Measurements from ENCODE around the gene SMYD3.

SMYD3 gene

DNA sequence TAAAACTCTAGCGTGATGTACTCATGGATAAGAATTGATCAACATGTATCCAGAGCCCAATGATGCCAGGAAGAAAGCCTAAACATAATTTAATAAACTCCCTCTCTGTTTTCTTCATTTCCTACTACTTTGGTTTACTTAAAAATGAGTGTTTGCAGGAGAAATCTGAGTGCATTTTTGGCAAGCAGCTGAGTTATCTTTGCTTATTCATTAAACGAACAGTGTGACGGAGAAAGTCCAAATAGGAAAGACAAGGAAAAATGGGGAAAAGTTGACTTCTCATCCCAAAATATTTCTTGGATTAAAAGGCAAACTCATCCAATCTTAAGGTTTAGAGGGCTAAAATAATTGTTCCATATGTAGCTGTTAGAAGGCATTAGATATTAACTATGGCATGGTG is 496.7 kb downstream of the SMYD3 start (continued):
- TF ChIP-seq ZNF354C (tag by site-specific recombination; IDR thresholded peaks at IDR 0.05; ENCODE audit: borderline replicate concordance, low read depth) (no peak), ZNF747 (tag by site-specific recombination; IDR thresholded peaks at IDR 0.05) (no peak), ZNF830 (tag by site-specific recombination; IDR thresholded peaks at IDR 0.05; ENCODE audit: low read depth) (no peak), ZNF510 (tag by site-specific recombination; IDR thresholded peaks at IDR 0.05; ENCODE audit: insufficient replicate concordance) (no peak), ZNF777 (tag by site-specific recombination; IDR thresholded peaks at IDR 0.05; ENCODE audit: borderline replicate concordance) (no peak), ZFHX2 (tag by site-specific recombination; conservative IDR thresholded peaks at IDR 0.05) (no peak)
- TF ChIP-seq, protein P1, sequence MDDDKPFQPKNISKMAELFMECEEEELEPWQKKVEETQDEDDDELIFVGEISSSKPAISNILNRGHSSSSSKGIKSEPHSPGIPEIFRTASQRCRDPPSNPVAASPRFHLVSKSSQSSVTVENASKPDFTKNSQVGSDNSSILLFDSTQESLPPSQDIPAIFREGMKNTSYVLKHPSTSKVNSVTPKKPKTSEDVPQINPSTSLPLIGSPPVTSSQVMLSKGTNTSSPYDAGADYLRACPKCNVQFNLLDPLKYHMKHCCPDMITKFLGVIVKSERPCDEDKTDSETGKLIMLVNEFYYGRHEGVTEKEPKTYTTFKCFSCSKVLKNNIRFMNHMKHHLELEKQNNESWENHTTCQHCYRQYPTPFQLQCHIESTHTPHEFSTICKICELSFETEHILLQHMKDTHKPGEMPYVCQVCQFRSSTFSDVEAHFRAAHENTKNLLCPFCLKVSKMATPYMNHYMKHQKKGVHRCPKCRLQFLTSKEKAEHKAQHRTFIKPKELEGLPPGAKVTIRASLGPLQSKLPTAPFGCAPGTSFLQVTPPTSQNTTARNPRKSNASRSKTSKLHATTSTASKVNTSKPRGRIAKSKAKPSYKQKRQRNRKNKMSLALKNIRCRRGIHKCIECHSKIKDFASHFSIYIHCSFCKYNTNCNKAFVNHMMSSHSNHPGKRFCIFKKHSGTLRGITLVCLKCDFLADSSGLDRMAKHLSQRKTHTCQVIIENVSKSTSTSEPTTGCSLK (tag by site-specific recombination; IDR thresholded peaks at IDR 0.05): no peak
- TF ChIP-seq, protein P2, sequence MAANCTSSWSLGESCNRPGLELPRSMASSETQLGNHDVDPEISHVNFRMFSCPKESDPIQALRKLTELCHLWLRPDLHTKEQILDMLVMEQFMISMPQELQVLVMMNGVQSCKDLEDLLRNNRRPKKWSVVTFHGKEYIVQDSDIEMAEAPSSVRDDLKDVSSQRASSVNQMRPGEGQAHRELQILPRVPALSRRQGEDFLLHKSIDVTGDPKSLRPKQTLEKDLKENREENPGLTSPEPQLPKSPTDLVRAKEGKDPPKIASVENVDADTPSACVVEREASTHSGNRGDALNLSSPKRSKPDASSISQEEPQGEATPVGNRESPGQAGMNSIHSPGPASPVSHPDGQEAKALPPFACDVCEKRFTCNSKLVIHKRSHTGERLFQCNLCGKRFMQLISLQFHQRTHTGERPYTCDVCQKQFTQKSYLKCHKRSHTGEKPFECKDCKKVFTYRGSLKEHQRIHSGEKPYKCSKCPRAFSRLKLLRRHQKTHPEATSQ (tag by site-specific recombination; IDR thresholded peaks at IDR 0.05): no peak

DNA sequence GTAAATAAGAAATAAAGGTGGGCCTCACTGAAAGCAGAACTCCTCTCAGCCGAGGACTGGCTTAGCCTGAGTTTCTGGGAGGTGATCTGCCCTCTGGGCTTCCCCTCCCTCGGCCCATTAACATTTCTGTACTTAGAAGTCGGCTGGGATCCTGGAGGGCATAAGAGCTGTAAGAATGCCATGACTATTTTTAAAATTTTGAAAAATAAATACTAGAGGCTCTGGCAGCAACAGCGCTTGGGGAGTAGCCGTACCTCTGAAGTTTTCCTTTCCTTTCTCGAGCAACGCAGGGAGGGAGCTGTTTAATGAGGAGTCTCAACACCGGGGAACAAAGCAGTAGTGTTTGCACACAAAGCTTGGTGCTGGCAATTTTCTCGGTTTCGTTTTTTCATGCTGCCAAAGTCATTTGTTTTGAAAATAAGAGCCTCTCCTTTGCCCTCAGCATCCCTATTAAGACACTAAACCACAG is 498.7 kb downstream of the SMYD3 start:
- Histone ChIP-seq H3K36me3 (ENCODE audit: control insufficient read depth in 2 of 2, insufficient read depth in 1 of 2, low read length in 2 of 2) (no peaks in the 10 kb centered on the region), H3K4me1 (ENCODE audit: control insufficient read depth, insufficient read depth, low read length) (no peaks in the 10 kb centered on the region), H3K27ac (ENCODE audit: extremely low read depth, low read depth, low read length) (no peak overlapping the region), H3K4me3 (ENCODE audit: low read depth, low read length) (no peak overlapping the region), H3K9me3 (ENCODE audit: control insufficient read depth, insufficient read depth, low read depth, low read length) (no peaks in the 10 kb centered on the region)
- POLR2A ChIA-PET: no interaction called here
- CTCF ChIA-PET: no interaction called here
- TF ChIP-seq, protein P3, sequence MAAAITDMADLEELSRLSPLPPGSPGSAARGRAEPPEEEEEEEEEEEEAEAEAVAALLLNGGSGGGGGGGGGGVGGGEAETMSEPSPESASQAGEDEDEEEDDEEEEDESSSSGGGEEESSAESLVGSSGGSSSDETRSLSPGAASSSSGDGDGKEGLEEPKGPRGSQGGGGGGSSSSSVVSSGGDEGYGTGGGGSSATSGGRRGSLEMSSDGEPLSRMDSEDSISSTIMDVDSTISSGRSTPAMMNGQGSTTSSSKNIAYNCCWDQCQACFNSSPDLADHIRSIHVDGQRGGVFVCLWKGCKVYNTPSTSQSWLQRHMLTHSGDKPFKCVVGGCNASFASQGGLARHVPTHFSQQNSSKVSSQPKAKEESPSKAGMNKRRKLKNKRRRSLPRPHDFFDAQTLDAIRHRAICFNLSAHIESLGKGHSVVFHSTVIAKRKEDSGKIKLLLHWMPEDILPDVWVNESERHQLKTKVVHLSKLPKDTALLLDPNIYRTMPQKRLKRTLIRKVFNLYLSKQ (tag by site-specific recombination; IDR thresholded peaks at IDR 0.05; ENCODE audit: borderline replicate concordance): no peak
- no peak for TF ChIP-seq ZNF514 (tag by site-specific recombination; IDR thresholded peaks at IDR 0.05)
- no peak for TF ChIP-seq BCL11A (tag by site-specific recombination; IDR thresholded peaks at IDR 0.05; ENCODE audit: low read depth)
- TF ChIP-seq ZNF791 (tag by site-specific recombination; IDR thresholded peaks at IDR 0.05): no peak
- TF ChIP-seq, protein P4, sequence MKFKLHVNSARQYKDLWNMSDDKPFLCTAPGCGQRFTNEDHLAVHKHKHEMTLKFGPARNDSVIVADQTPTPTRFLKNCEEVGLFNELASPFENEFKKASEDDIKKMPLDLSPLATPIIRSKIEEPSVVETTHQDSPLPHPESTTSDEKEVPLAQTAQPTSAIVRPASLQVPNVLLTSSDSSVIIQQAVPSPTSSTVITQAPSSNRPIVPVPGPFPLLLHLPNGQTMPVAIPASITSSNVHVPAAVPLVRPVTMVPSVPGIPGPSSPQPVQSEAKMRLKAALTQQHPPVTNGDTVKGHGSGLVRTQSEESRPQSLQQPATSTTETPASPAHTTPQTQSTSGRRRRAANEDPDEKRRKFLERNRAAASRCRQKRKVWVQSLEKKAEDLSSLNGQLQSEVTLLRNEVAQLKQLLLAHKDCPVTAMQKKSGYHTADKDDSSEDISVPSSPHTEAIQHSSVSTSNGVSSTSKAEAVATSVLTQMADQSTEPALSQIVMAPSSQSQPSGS (tag by site-specific recombination; IDR thresholded peaks at IDR 0.05; ENCODE audit: low read depth): no peak
- TF ChIP-seq ZNF701 (tag by site-specific recombination; IDR thresholded peaks at IDR 0.05): no peak
- no peak for TF ChIP-seq ZNF48 (tag by site-specific recombination; IDR thresholded peaks at IDR 0.05)
- TF ChIP-seq, protein P5, sequence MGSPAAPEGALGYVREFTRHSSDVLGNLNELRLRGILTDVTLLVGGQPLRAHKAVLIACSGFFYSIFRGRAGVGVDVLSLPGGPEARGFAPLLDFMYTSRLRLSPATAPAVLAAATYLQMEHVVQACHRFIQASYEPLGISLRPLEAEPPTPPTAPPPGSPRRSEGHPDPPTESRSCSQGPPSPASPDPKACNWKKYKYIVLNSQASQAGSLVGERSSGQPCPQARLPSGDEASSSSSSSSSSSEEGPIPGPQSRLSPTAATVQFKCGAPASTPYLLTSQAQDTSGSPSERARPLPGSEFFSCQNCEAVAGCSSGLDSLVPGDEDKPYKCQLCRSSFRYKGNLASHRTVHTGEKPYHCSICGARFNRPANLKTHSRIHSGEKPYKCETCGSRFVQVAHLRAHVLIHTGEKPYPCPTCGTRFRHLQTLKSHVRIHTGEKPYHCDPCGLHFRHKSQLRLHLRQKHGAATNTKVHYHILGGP (tag by site-specific recombination; IDR thresholded peaks at IDR 0.05): no peak
- no peak for TF ChIP-seq ZNF311 (tag by site-specific recombination; IDR thresholded peaks at IDR 0.05; ENCODE audit: borderline replicate concordance)
- no peak for TF ChIP-seq OSR2 (tag by site-specific recombination; IDR thresholded peaks at IDR 0.05)
- no peak for TF ChIP-seq ZNF155 (tag by site-specific recombination; IDR thresholded peaks at IDR 0.05)
- TF ChIP-seq ZNF133 (tag by site-specific recombination; IDR thresholded peaks at IDR 0.05): no peak
- no peak for TF ChIP-seq SCRT2 (tag by site-specific recombination; IDR thresholded peaks at IDR 0.05)
- no peak for TF ChIP-seq ZNF660 (tag by site-specific recombination; IDR thresholded peaks at IDR 0.05)
- TF ChIP-seq, protein P6, sequence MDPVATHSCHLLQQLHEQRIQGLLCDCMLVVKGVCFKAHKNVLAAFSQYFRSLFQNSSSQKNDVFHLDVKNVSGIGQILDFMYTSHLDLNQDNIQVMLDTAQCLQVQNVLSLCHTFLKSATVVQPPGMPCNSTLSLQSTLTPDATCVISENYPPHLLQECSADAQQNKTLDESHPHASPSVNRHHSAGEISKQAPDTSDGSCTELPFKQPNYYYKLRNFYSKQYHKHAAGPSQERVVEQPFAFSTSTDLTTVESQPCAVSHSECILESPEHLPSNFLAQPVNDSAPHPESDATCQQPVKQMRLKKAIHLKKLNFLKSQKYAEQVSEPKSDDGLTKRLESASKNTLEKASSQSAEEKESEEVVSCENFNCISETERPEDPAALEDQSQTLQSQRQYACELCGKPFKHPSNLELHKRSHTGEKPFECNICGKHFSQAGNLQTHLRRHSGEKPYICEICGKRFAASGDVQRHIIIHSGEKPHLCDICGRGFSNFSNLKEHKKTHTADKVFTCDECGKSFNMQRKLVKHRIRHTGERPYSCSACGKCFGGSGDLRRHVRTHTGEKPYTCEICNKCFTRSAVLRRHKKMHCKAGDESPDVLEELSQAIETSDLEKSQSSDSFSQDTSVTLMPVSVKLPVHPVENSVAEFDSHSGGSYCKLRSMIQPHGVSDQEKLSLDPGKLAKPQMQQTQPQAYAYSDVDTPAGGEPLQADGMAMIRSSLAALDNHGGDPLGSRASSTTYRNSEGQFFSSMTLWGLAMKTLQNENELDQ (tag by site-specific recombination; IDR thresholded peaks at IDR 0.05; ENCODE audit: low read depth): no peak
- TF ChIP-seq TRIM28 (IDR thresholded peaks at IDR 0.05; ENCODE audit: borderline replicate concordance, low read length): no peak
- TF ChIP-seq, protein P7, sequence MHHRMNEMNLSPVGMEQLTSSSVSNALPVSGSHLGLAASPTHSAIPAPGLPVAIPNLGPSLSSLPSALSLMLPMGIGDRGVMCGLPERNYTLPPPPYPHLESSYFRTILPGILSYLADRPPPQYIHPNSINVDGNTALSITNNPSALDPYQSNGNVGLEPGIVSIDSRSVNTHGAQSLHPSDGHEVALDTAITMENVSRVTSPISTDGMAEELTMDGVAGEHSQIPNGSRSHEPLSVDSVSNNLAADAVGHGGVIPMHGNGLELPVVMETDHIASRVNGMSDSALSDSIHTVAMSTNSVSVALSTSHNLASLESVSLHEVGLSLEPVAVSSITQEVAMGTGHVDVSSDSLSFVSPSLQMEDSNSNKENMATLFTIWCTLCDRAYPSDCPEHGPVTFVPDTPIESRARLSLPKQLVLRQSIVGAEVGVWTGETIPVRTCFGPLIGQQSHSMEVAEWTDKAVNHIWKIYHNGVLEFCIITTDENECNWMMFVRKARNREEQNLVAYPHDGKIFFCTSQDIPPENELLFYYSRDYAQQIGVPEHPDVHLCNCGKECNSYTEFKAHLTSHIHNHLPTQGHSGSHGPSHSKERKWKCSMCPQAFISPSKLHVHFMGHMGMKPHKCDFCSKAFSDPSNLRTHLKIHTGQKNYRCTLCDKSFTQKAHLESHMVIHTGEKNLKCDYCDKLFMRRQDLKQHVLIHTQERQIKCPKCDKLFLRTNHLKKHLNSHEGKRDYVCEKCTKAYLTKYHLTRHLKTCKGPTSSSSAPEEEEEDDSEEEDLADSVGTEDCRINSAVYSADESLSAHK (tag by site-specific recombination; IDR thresholded peaks at IDR 0.05): no peak
